Measurements from ENCODE around the gene POLR1D.

- TF ChIP-seq CTCF (IDR thresholded peaks at IDR 0.05 in 8 of 11, conservative IDR thresholded peaks at IDR 0.05 in 3 of 11): no peak
- no peak for TF ChIP-seq POLR2A (IDR thresholded peaks at IDR 0.05)
- no peak for TF ChIP-seq POLR2AphosphoS5 (IDR thresholded peaks at IDR 0.05)
Observed at GRCh38 chr13:27658546-27658945, 36.9 kb downstream of the POLR1D start.

Data from spleen (tissue), 7 donors.